Tibial nerve (tissue), 3 donors: ENCODE data around the gene TMEM52B.

ENCODE experiments used
- POLR2A ChIP-seq, 2 donors: fragments of 450-650 bp; IDR thresholded peaks; one replicate each; pipeline ENCODE4 v1.6.1; 2017; ENCODE audit warnings: antibody characterized with exemption in 2 of 2, mild to moderate bottlenecking in 2 of 2, moderate library complexity in 2 of 2
- TF ChIP-seq, protein P1 (sequence below), 5 experiments: fragments of 200-600 bp in 3 of 5; fragments of 450-650 bp in 2 of 5; sonication (generic) in 3 of 5; IDR thresholded peaks; one replicate each; pipeline ENCODE4 v1.5.1; 2016 to 2019; ENCODE audit warnings: antibody characterized with exemption in 5 of 5, mild to moderate bottlenecking in 3 of 5, moderate library complexity in 2 of 5

DNA sequence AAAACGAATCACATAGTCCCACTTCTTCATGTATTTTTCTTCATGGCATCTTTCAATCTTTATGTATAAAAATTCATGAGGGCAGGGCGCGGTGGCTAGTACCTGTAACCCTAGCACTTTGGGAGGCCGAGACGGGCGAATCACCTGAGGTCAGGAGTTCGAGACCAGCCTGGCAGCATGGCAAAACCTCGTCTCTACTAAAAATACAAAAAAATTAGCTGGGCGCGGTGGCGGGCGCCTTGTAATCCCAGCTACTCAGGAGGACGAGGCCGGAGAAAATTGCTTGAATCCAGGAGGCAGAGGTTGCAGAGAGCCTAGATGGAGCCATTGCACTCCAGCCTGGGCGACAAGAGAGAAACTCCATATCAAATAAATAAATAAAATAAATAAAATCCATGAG lies 31.4 kb downstream of the TMEM52B start:
- TF ChIP-seq POLR2A (IDR thresholded peaks at IDR 0.05), result no peak
- TF ChIP-seq, protein P1, sequence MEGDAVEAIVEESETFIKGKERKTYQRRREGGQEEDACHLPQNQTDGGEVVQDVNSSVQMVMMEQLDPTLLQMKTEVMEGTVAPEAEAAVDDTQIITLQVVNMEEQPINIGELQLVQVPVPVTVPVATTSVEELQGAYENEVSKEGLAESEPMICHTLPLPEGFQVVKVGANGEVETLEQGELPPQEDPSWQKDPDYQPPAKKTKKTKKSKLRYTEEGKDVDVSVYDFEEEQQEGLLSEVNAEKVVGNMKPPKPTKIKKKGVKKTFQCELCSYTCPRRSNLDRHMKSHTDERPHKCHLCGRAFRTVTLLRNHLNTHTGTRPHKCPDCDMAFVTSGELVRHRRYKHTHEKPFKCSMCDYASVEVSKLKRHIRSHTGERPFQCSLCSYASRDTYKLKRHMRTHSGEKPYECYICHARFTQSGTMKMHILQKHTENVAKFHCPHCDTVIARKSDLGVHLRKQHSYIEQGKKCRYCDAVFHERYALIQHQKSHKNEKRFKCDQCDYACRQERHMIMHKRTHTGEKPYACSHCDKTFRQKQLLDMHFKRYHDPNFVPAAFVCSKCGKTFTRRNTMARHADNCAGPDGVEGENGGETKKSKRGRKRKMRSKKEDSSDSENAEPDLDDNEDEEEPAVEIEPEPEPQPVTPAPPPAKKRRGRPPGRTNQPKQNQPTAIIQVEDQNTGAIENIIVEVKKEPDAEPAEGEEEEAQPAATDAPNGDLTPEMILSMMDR (IDR thresholded peaks at IDR 0.05), result no peak
